ENCODE results near the gene BLOC1S1.

GRCh38 chr12:55720071-55720564 is 4.3 kb downstream of the BLOC1S1 start, which contains the start of gene RDH5:
- TF ChIP-seq CTCF (IDR thresholded peaks at IDR 0.05) (no peak), ZFX (IDR thresholded peaks at IDR 0.05; ENCODE audit: borderline replicate concordance) (no peak)
